HCT116 (cell line): ENCODE results near the gene PI4K2A. TPM values are rescaled to one million over a fixed set of nuclear protein-coding genes. Genes with fewer than 3 reads are reported as not detected.
A peak's percentile ranks its signal among the peaks of the same experiment; 100 is the strongest.
"Not testable (repeated sequence)": the region's sequence is repeated elsewhere in the genome, so short reads cannot be mapped to it uniquely, and the experiment has no call there.

Experiments
- ATAC-seq: fragments of 200-7000 bp; cut with Tn5 transposase; 2 replicates; pipeline ENCODE4 v1.9.1; 2020; ENCODE audit warnings: mild to moderate bottlenecking, moderate library complexity
- BruUV-seq: library from RNA; stranded (reverse); fragments of 400-500 nt; replicated peaks from 2 replicates; lab custom pipeline; 2021; lab: Mats Ljungman, UMichigan
- CTCF ChIA-PET: fragments of 300-600 bp; sonication (Branson Sonifier 250); formaldehyde crosslinking; loops from one replicate; lab custom pipeline; 2021; ENCODE audit warnings: antibody characterized with exemption; lab: Charles Lee
- POLR2A ChIA-PET: fragments of 300-600, 350-600 bp; sonication (Branson Sonifier 250); formaldehyde crosslinking; loops from one replicate; lab custom pipeline; 2021; ENCODE audit warnings: antibody characterized with exemption; lab: Charles Lee
- RAD21 ChIA-PET, 2 experiments: fragments of 300-600 bp; sonication (Branson Sonifier 250); formaldehyde crosslinking; loops; one replicate each; lab custom pipeline; 2023; ENCODE audit warnings: low total read pairs in 2 of 2; ENCODE audit not compliant: uncharacterized antibody in 2 of 2, unreplicated experiment in 2 of 2, low non-redundant PET in 1 of 2; lab: Charles Lee
- DNase-seq: peaks from one replicate; pipeline ENCODE4 v3.0.0-alpha.2; 2010; ENCODE audit warnings: low read depth, low spot score
- H2AFZ ChIP-seq: fragments of 200-600 bp; shearing (Covaris generic), sonication (generic); 2 replicates; pipeline ENCODE4 v1.6.1; 2017; ENCODE audit warnings: low read depth, mixed run types, mixed read lengths, antibody characterized with exemption, low read length; ENCODE audit not compliant: poor library complexity, severe bottlenecking
- H3K27ac ChIP-seq: 2 replicates; pipeline ENCODE4 v1.5.1; 2012; ENCODE audit warnings: low read depth, low read length
- H3K27me3 ChIP-seq: fragments of 200-600 bp; sonication (generic); 2 replicates; pipeline ENCODE4 v1.6.1; 2016; ENCODE audit warnings: mixed run types, low read length, mixed read lengths; ENCODE audit not compliant: insufficient read depth
- H3K36me3 ChIP-seq, 2 experiments: fragments of 200-500 bp in 1 of 2; fragments of 200-600 bp in 1 of 2; sonication (Bioruptor generic) in 1 of 2; sonication (generic) in 1 of 2; 2 replicates each; pipeline versions ENCODE4 v1.5.1 to v1.6.1; 2014 to 2016; ENCODE audit warnings: low read length in 2 of 2, inconsistent platforms in 1 of 2, mixed read lengths in 1 of 2, mixed run types in 1 of 2; ENCODE audit not compliant: insufficient read depth in 2 of 2, control insufficient read depth in 1 of 2
- H3K4me1 ChIP-seq, 2 experiments: fragments of 200-600 bp in 1 of 2; sonication (generic) in 1 of 2; 2 replicates each; pipeline versions ENCODE4 v1.5.1 to v1.6.1; 2012 to 2017; ENCODE audit warnings: low read length in 2 of 2, inconsistent platforms in 1 of 2, mild to moderate bottlenecking in 1 of 2, mixed read lengths in 1 of 2, mixed run types in 1 of 2, moderate library complexity in 1 of 2; ENCODE audit not compliant: insufficient read depth in 2 of 2, control insufficient read depth in 1 of 2
- H3K4me2 ChIP-seq: fragments of 200-600 bp; sonication (generic); 2 replicates; pipeline ENCODE4 v1.6.1; 2017; ENCODE audit warnings: mixed run types, low read length, mixed read lengths
- H3K4me3 ChIP-seq, 2 experiments: fragments of 200-600 bp in 1 of 2; sonication (generic) in 1 of 2; replicated peaks in 1 of 2; 2 replicates each; pipeline ENCODE4 v1.5.1; 2011 to 2016; ENCODE audit warnings: low read length in 2 of 2, control low read depth in 1 of 2, low read depth in 1 of 2, mild to moderate bottlenecking in 1 of 2, mixed read lengths in 1 of 2, mixed run types in 1 of 2
- H3K79me2 ChIP-seq: fragments of 200-600 bp; sonication (generic); 2 replicates; pipeline ENCODE4 v1.6.1; 2017; ENCODE audit warnings: mild to moderate bottlenecking, mixed run types, low read length, moderate library complexity, mixed read lengths; ENCODE audit not compliant: insufficient read depth
- H3K9ac ChIP-seq: fragments of 200-600 bp; sonication (generic); 2 replicates; pipeline ENCODE4 v1.6.1; 2016; ENCODE audit warnings: low read length, mixed read lengths
- H3K9me2 ChIP-seq: fragments of 200-600 bp; sonication (generic), shearing (Covaris generic); 2 replicates; pipeline ENCODE4 v1.6.1; 2017; ENCODE audit warnings: mixed run types, mild to moderate bottlenecking, moderate library complexity; ENCODE audit not compliant: insufficient read depth
- H3K9me3 ChIP-seq, 2 experiments: fragments of 200-500 bp in 1 of 2; fragments of 200-600 bp in 1 of 2; sonication (Bioruptor generic) in 1 of 2; sonication (generic) in 1 of 2; 2 replicates each; pipeline ENCODE4 v1.6.1; 2014 to 2017; ENCODE audit warnings: low read length in 2 of 2, mixed read lengths in 2 of 2, inconsistent platforms in 1 of 2, low read depth in 1 of 2, mild to moderate bottlenecking in 1 of 2, mixed run types in 1 of 2, moderate library complexity in 1 of 2; ENCODE audit not compliant: control insufficient read depth in 1 of 2, insufficient read depth in 1 of 2
- H4K20me1 ChIP-seq: fragments of 200-600 bp; sonication (generic), shearing (Covaris generic); 2 replicates; pipeline ENCODE4 v1.6.1; 2017; ENCODE audit warnings: mixed run types, mild to moderate bottlenecking, moderate library complexity; ENCODE audit not compliant: insufficient read depth
- CEBPB ChIP-seq: IDR thresholded peaks from 2 replicates; pipeline ENCODE4 v1.6.1; 2012; ENCODE audit warnings: low read depth
- EGR1 ChIP-seq: IDR thresholded peaks from 2 replicates; pipeline ENCODE4 v1.6.1; 2012; ENCODE audit warnings: low read depth
- JUND ChIP-seq: IDR thresholded peaks from 2 replicates; pipeline ENCODE4 v1.6.1; 2012
- POLR2AphosphoS5 ChIP-seq: IDR thresholded peaks from 2 replicates; pipeline ENCODE4 v1.6.1; 2011; ENCODE audit warnings: mild to moderate bottlenecking, low read depth, low read length, moderate library complexity
- SRF ChIP-seq: IDR thresholded peaks from 2 replicates; pipeline ENCODE4 v1.6.1; 2012; ENCODE audit warnings: low read depth
- TCF7L2 ChIP-seq: IDR thresholded peaks from 2 replicates; pipeline ENCODE4 v1.7.0; 2011; ENCODE audit warnings: borderline replicate concordance, inconsistent platforms; ENCODE audit not compliant: insufficient read depth, insufficient read length; ENCODE audit errors: extremely low read depth
- YY1 ChIP-seq: IDR thresholded peaks from 2 replicates; pipeline ENCODE4 v1.6.1; 2011; ENCODE audit warnings: low read length, low read depth, moderate library complexity, mild to moderate bottlenecking; ENCODE audit not compliant: insufficient replicate concordance; ENCODE audit errors: extremely low read depth
- ZNF274 ChIP-seq: fragments of 200-500 bp; sonication (Bioruptor generic); IDR thresholded peaks from 2 replicates; pipeline ENCODE4 v1.6.1; 2014; ENCODE audit warnings: mild to moderate bottlenecking, low read depth, low read length, inconsistent platforms
- intact Hi-C: fragments of 100-400 bp; cut with micrococcal nuclease; formaldehyde crosslinking; loops from 2 replicates; pipeline ENCODE4 v1.10.0; 2022
- total RNA-seq: library from RNA; stranded (reverse); gene quantifications from one replicate; pipeline ENCODE4 v1.2.1, GENCODE V29; 2021; ENCODE audit not compliant: unreplicated experiment
- TF ChIP-seq, protein P1 (sequence below), 3 experiments: fragments of 200-600 bp in 1 of 3; sonication (generic) in 1 of 3; IDR thresholded peaks in 2 of 3; conservative IDR thresholded peaks in 1 of 3; 2 replicates each; pipeline ENCODE4 v1.5.1; 2012 to 2017; ENCODE audit warnings: low read depth in 2 of 3, low read length in 2 of 3, antibody characterized with exemption in 1 of 3, borderline replicate concordance in 1 of 3, control low read depth in 1 of 3, mild to moderate bottlenecking in 1 of 3, mixed read lengths in 1 of 3, mixed run types in 1 of 3, moderate library complexity in 1 of 3; ENCODE audit not compliant: insufficient read depth in 1 of 3

PI4K2A gene
- total RNA-seq, 1 experiment from 2014 or later, result 20.0 TPM

DNA sequence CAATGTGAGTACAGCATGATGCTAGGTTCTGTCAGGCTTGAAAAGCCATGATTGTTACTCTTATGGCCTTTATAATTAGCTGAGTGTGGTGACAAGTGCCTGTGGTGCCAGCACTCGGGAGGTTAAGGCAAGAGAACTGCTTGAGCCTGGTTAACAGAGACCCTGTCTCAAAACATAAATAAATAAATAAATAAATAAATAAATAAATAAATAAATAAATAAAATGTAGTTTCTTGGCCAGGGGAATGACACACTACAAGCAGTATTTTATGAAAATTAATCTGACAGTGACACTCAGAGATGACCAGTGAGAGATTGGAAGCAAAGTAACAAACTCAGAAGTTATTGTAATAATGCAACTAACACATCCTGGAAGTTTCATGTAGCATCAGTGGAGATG lies 4.9 kb upstream of the PI4K2A start (continued):
- no peak for TF ChIP-seq SRF
- TF ChIP-seq TCF7L2, result no peak
- TF ChIP-seq ZNF274, result no peak
- TF ChIP-seq YY1, result no peak
- TF ChIP-seq, protein P1, sequence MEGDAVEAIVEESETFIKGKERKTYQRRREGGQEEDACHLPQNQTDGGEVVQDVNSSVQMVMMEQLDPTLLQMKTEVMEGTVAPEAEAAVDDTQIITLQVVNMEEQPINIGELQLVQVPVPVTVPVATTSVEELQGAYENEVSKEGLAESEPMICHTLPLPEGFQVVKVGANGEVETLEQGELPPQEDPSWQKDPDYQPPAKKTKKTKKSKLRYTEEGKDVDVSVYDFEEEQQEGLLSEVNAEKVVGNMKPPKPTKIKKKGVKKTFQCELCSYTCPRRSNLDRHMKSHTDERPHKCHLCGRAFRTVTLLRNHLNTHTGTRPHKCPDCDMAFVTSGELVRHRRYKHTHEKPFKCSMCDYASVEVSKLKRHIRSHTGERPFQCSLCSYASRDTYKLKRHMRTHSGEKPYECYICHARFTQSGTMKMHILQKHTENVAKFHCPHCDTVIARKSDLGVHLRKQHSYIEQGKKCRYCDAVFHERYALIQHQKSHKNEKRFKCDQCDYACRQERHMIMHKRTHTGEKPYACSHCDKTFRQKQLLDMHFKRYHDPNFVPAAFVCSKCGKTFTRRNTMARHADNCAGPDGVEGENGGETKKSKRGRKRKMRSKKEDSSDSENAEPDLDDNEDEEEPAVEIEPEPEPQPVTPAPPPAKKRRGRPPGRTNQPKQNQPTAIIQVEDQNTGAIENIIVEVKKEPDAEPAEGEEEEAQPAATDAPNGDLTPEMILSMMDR (IDR thresholded peaks at IDR 0.05 in 2 of 3, conservative IDR thresholded peaks at IDR 0.05 in 1 of 3; ENCODE audit: borderline replicate concordance in 1 of 3, insufficient read depth in 1 of 3, low read depth in 2 of 3, low read length in 2 of 3), result no peak
- TF ChIP-seq JUND, result no peak
- no peak for TF ChIP-seq POLR2AphosphoS5
- no peak for TF ChIP-seq CEBPB
- no peak for TF ChIP-seq EGR1

DNA sequence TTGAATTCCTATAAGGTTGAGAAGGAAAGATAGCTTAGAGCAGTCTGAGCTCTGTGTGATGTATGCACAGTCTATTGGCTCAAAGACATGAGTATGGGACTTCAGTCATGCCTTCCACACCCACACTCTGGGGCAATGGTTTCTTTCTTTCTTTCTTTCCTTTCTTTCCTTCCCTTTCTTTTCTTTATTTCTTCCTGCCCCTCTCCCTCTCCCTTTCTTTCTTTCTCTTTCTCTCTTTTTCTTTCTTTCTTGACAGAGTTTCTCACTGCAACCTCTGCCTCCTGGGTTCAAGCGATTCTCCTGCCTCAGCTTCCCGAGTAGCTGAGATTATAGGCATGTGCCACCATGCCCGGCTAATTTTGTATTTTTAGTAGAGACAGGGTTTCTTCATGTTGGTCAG lies 1.4 kb upstream of the PI4K2A start:
- H3K4me2 ChIP-seq, RAD21 ChIA-PET, H3K9me2 ChIP-seq, ATAC-seq, H3K27ac ChIP-seq, BruUV-seq, H3K9me3 ChIP-seq, H4K20me1 ChIP-seq, H3K36me3 ChIP-seq, H3K9ac ChIP-seq, H3K4me3 ChIP-seq, DNase-seq, intact Hi-C loops, H3K27me3 ChIP-seq, CTCF ChIA-PET: not testable (repeated sequence)
- H2AFZ ChIP-seq, result peak overlapping the region; percentile 3
- POLR2A ChIA-PET, result interaction anchor here (0.9 kb wide), 1 partner anchor 21 kb away, joined by 3 read pairs; no protein-coding TSS in a partner anchor
- peaks cover 8 to 23% of the 10 kb centered on the region in 2 experiments; a peak in 3 of 4 replicates for H3K4me1 ChIP-seq
- H3K79me2 ChIP-seq, result peaks cover 29% of the 10 kb centered on the region
